Caco-2 (cell line): Measurements from ENCODE around the gene HM13. TPM values are rescaled to one million over a fixed set of nuclear protein-coding genes. Genes with fewer than 3 reads are reported as not detected.

Source experiments
- BruUV-seq: library from RNA; stranded (reverse); fragments of 400-500 nt; replicated peaks from 2 replicates; lab custom pipeline; 2021; lab: Mats Ljungman, UMichigan
- CTCF ChIA-PET: fragments of 300-600 bp; sonication (Branson Sonifier 250); formaldehyde crosslinking; loops from one replicate; lab custom pipeline; 2022; ENCODE audit warnings: antibody characterized with exemption; lab: Charles Lee
- POLR2A ChIA-PET: fragments of 300-600 bp; sonication (Branson Sonifier 250); formaldehyde crosslinking; loops from one replicate; lab custom pipeline; 2022; ENCODE audit warnings: antibody characterized with exemption; lab: Charles Lee
- DNase-seq, 2 experiments: peaks; one replicate each; pipeline versions ENCODE4 v3.0.0 to v3.0.0-alpha.2; 2020 to 2022
- H3K27me3 ChIP-seq: replicated peaks from 2 replicates; pipeline ENCODE4 v1.6.0; 2011; ENCODE audit warnings: low read length; ENCODE audit not compliant: control insufficient read depth, insufficient read depth
- H3K36me3 ChIP-seq: 2 replicates; pipeline ENCODE4 v1.5.1; 2011; ENCODE audit warnings: low read length; ENCODE audit not compliant: control insufficient read depth, insufficient read depth
- H3K4me1 ChIP-seq: fragments of 250-450 bp; sonication (Bioruptor Pico); 2 replicates; pipeline ENCODE4 v1.5.1; 2020; ENCODE audit warnings: mild to moderate bottlenecking
- H3K4me3 ChIP-seq: 2 replicates; pipeline ENCODE4 v1.5.1; 2011; ENCODE audit warnings: low read depth, mild to moderate bottlenecking, control low read depth, low read length
- H3K9me3 ChIP-seq: fragments of 250-450 bp; sonication (Bioruptor Pico); 2 replicates; pipeline ENCODE4 v1.5.1; 2020; ENCODE audit warnings: mild to moderate bottlenecking, moderate library complexity
- H3K27ac Mint-ChIP-seq: one replicate; pipeline ENCODE4 v1.8.0; 2022; ENCODE audit warnings: mixed read lengths; ENCODE audit not compliant: unreplicated experiment
- H3K27me3 Mint-ChIP-seq: one replicate; pipeline ENCODE4 v1.8.0; 2022; ENCODE audit warnings: mixed read lengths; ENCODE audit not compliant: insufficient read depth, unreplicated experiment
- H3K36me3 Mint-ChIP-seq: one replicate; pipeline ENCODE4 v1.8.0; 2022; ENCODE audit warnings: mild to moderate bottlenecking, mixed read lengths; ENCODE audit not compliant: insufficient read depth, unreplicated experiment
- H3K4me1 Mint-ChIP-seq: one replicate; pipeline ENCODE4 v1.8.0; 2022; ENCODE audit warnings: low read depth, mixed read lengths; ENCODE audit not compliant: unreplicated experiment
- H3K4me3 Mint-ChIP-seq: one replicate; pipeline ENCODE4 v1.8.0; 2022; ENCODE audit warnings: mild to moderate bottlenecking, moderate library complexity, mixed read lengths; ENCODE audit not compliant: unreplicated experiment
- H3K9me3 Mint-ChIP-seq: one replicate; pipeline ENCODE4 v1.8.0; 2022; ENCODE audit warnings: mixed read lengths; ENCODE audit not compliant: unreplicated experiment
- CTCF ChIP-seq, 2 experiments: fragments of 200-600 bp in 1 of 2; IDR thresholded peaks; 1 replicate in 1 of 2; 2 replicates in 1 of 2; pipeline versions ENCODE4 v1.5.1 to v1.8.0; 2011 to 2022; ENCODE audit warnings: antibody characterized with exemption in 1 of 2, control low read depth in 1 of 2, inconsistent platforms in 1 of 2, low read depth in 1 of 2, low read length in 1 of 2, mild to moderate bottlenecking in 1 of 2, moderate library complexity in 1 of 2; ENCODE audit not compliant: insufficient read depth in 1 of 2, severe bottlenecking in 1 of 2, unreplicated experiment in 1 of 2
- intact Hi-C: fragments of 100-400 bp; cut with micrococcal nuclease; formaldehyde crosslinking; loops from one replicate; pipeline ENCODE4 v1.10.0; 2022; ENCODE audit not compliant: unreplicated experiment
- total RNA-seq: library from RNA; stranded (reverse); gene quantifications from 2 replicates; pipeline ENCODE4 v1.2.3, GENCODE V29; 2022

HM13 gene
- total RNA-seq, 1 experiment from 2014 or later, result 443 TPM

- H3K4me3 ChIP-seq, result no peak overlapping the region
Measured at GRCh38 chr20:31602779-31603441, 88.7 kb downstream of the HM13 start.

GRCh38 chr20:31603822-31604566 is 89.8 kb downstream of the HM13 start:
- POLR2A ChIA-PET, result interaction anchor here (0.6 to 4.3 kb wide), 19 partner anchors 9 to 881 kb away, joined by 3 to 306 read pairs (median 8); partner anchors contain the start of gene BCL2L1
- H3K9me3 ChIP-seq, result no peaks in the 10 kb centered on the region
- Mint-ChIP-seq H3K4me3 (peak overlapping the region; percentile 88), H3K4me1 (peaks cover 47% of the 10 kb centered on the region), H3K9me3 (no peaks in the 10 kb centered on the region), H3K27me3 (no peaks in the 10 kb centered on the region), H3K36me3 (peaks cover 63% of the 10 kb centered on the region), H3K27ac (peak overlapping the region; percentile 98)
- TF ChIP-seq CTCF (IDR thresholded peaks at IDR 0.05; ENCODE audit: insufficient read depth in 1 of 2, low read depth in 1 of 2, low read length in 1 of 2, severe bottlenecking in 1 of 2, unreplicated experiment in 1 of 2), result no peak
- no TSS peak for BruUV-seq
- no peaks in the 10 kb centered on the region for H3K27me3 ChIP-seq
- peaks cover 41% of the 10 kb centered on the region for H3K4me1 ChIP-seq
- CTCF ChIA-PET, result interaction anchor here (0.6 to 13.0 kb wide), 8 partner anchors 9 to 120 kb away, joined by 3 to 1708 read pairs (median 4); no protein-coding TSS in a partner anchor
- peak; percentile 100 for DNase-seq
- intact Hi-C loops, result loop anchor here (1.0 kb wide), 2 partner anchors 8 to 9 kb away; no protein-coding TSS in a partner anchor
- no peaks in the 10 kb centered on the region for H3K36me3 ChIP-seq
- peak overlapping the region; percentile 63 for H3K4me3 ChIP-seq

More at GRCh38 chr20:31602779-31603441, 88.7 kb downstream of the HM13 start:
- Histone ChIP-seq H3K4me1 (peaks cover 35% of the 10 kb centered on the region), H3K9me3 (no peaks in the 10 kb centered on the region), H3K36me3 (no peaks in the 10 kb centered on the region), H3K27me3 (no peaks in the 10 kb centered on the region)
- CTCF ChIA-PET, result interaction anchor here (0.5 to 13.0 kb wide), 5 partner anchors 9 to 121 kb away, joined by 3 to 1708 read pairs (median 3); no protein-coding TSS in a partner anchor
- POLR2A ChIA-PET, result interaction anchor here (0.6 to 4.3 kb wide), 4 partner anchors 25 to 119 kb away, joined by 8 to 306 read pairs (median 41); partner anchors contain the start of gene BCL2L1
- DNase-seq, result peak in 1 of 2 experiments; percentile 31
- H3K9me3 Mint-ChIP-seq, result no peaks in the 10 kb centered on the region
- H3K4me3 Mint-ChIP-seq, result peak overlapping the region; percentile 41
- intact Hi-C loops, result loop anchor here (1.0 kb wide), 1 partner anchor 8 kb away; no protein-coding TSS in a partner anchor
- H3K36me3 Mint-ChIP-seq, result peaks cover 52% of the 10 kb centered on the region
- peaks cover 36% of the 10 kb centered on the region for H3K4me1 Mint-ChIP-seq
- no peaks in the 10 kb centered on the region for H3K27me3 Mint-ChIP-seq
- BruUV-seq, result no TSS peak
- TF ChIP-seq CTCF (IDR thresholded peaks at IDR 0.05; ENCODE audit: insufficient read depth in 1 of 2, low read depth in 1 of 2, low read length in 1 of 2, severe bottlenecking in 1 of 2, unreplicated experiment in 1 of 2), result no peak
- peak overlapping the region; percentile 98 for H3K27ac Mint-ChIP-seq

- ChIA-PET CTCF (interaction anchor here (0.6 to 13.0 kb wide), 10 partner anchors 8 to 119 kb away, joined by 3 to 1708 read pairs (median 4); no protein-coding TSS in a partner anchor), POLR2A (interaction anchor here (0.6 to 4.3 kb wide), 28 partner anchors 8 to 1307 kb away, joined by 3 to 306 read pairs (median 8); partner anchors contain the start of gene BCL2L1)
- Mint-ChIP-seq H3K27ac (peak overlapping the region; percentile 98), H3K4me3 (peak overlapping the region; percentile 88), H3K27me3 (no peaks in the 10 kb centered on the region), H3K36me3 (peaks cover 63% of the 10 kb centered on the region), H3K4me1 (peaks cover 48% of the 10 kb centered on the region), H3K9me3 (no peaks in the 10 kb centered on the region)
- Histone ChIP-seq H3K9me3 (no peaks in the 10 kb centered on the region), H3K4me1 (peaks cover 47% of the 10 kb centered on the region), H3K36me3 (no peaks in the 10 kb centered on the region), H3K4me3 (peak overlapping the region; percentile 63), H3K27me3 (no peaks in the 10 kb centered on the region)
- no peak for DNase-seq
- intact Hi-C loops, result loop anchor here (1.0 kb wide), 1 partner anchor 8 kb away; no protein-coding TSS in a partner anchor
- no peak for TF ChIP-seq CTCF (IDR thresholded peaks at IDR 0.05; ENCODE audit: insufficient read depth in 1 of 2, low read depth in 1 of 2, low read length in 1 of 2, severe bottlenecking in 1 of 2, unreplicated experiment in 1 of 2)
- BruUV-seq, result TSS peak; percentile 80
Measured at GRCh38 chr20:31604567-31605030, 90.4 kb downstream of the HM13 start.
